ENCODE data around the gene P2RY10. TPM values are rescaled to one million over a fixed set of nuclear protein-coding genes. Genes with fewer than 3 reads are reported as not detected.

The P2RY10 gene
- total RNA-seq = 10 to 100 TPM; 61.9 to 63.3 TPM

- peaks cover 34% of the 10 kb centered on the region for H3K36me3 Mint-ChIP-seq (ENCODE audit: low read depth)
- H3K4me3 Mint-ChIP-seq = peak within 1 kb of the TSS; percentile 94
- H3K4me1 Mint-ChIP-seq (ENCODE audit: low read depth) = peaks cover 54% of the 10 kb centered on the region
- no peaks in the 10 kb centered on the region for H3K27me3 Mint-ChIP-seq (ENCODE audit: low read depth)
- H3K9me3 Mint-ChIP-seq = no peaks in the 10 kb centered on the region
- CTCF ChIA-PET = interaction anchor here (2.0 kb wide), 1 partner anchor 19 kb away, joined by 6 read pairs; no protein-coding TSS in a partner anchor
- intact Hi-C loops (cut with micrococcal nuclease) = loop anchor here (1.0 to 10.0 kb wide), 13 partner anchors 22 to 1051 kb away; partner anchors contain the start of genes COX7B, ITM2A and MAGT1
- H3K27ac Mint-ChIP-seq = peak within 1 kb of the TSS; percentile 98
- peak; percentile 45 for DNase-seq
Observed at GRCh38 chrX:78945186-78945912, at the start of gene P2RY10. Gene P2RY10 (plus strand): TSS chrX:78945391. CDS start chrX:78960521, 15,130 bp downstream.

GRCh38 chrX:78922754-78923153 lies 22.4 kb upstream of the P2RY10 start:
- Mint-ChIP-seq H3K9me3 (peaks cover 3% of the 10 kb centered on the region), H3K27me3 (ENCODE audit: low read depth) (no peaks in the 10 kb centered on the region), H3K4me3 (no peak overlapping the region), H3K4me1 (ENCODE audit: low read depth) (peaks cover 14% of the 10 kb centered on the region), H3K27ac (peak overlapping the region; percentile 21), H3K36me3 (ENCODE audit: low read depth) (no peaks in the 10 kb centered on the region)
- DNase-seq = no peak
- intact Hi-C loops (cut with micrococcal nuclease) = loop anchor here (1.0 kb wide), 3 partner anchors 23 to 405 kb away; partner anchors contain the start of gene P2RY10
- CTCF ChIA-PET = interaction anchor here (1.3 kb wide), 1 partner anchor 158 kb away, joined by 6 read pairs; no protein-coding TSS in a partner anchor

- H3K27me3 Mint-ChIP-seq (ENCODE audit: low read depth) = no peaks in the 10 kb centered on the region
- peak overlapping the region; percentile 83 for H3K27ac Mint-ChIP-seq
- peak; percentile 42 for DNase-seq
- H3K9me3 Mint-ChIP-seq = peaks cover 6% of the 10 kb centered on the region
- peaks cover 14% of the 10 kb centered on the region for H3K4me1 Mint-ChIP-seq (ENCODE audit: low read depth)
- intact Hi-C loops (cut with micrococcal nuclease) = loop anchor here (1.0 kb wide), 3 partner anchors 22 to 406 kb away; partner anchors contain the start of gene P2RY10
- no peak overlapping the region for H3K4me3 Mint-ChIP-seq
- CTCF ChIA-PET = interaction anchor here (1.3 kb wide), 1 partner anchor 157 kb away, joined by 6 read pairs; no protein-coding TSS in a partner anchor
- no peaks in the 10 kb centered on the region for H3K36me3 Mint-ChIP-seq (ENCODE audit: low read depth)
Observed at GRCh38 chrX:78923198-78924015, 21.8 kb upstream of the P2RY10 start.

- Mint-ChIP-seq H3K4me3 (no peak overlapping the region), H3K4me1 (ENCODE audit: low read depth) (no peaks in the 10 kb centered on the region), H3K9me3 (peaks cover 10% of the 10 kb centered on the region), H3K27ac (no peak overlapping the region), H3K27me3 (ENCODE audit: low read depth) (no peaks in the 10 kb centered on the region), H3K36me3 (ENCODE audit: low read depth) (no peaks in the 10 kb centered on the region)
- intact Hi-C loops (cut with micrococcal nuclease) = no loop called here
- CTCF ChIA-PET = no interaction called here
- no peak for DNase-seq
Observed at GRCh38 chrX:78931814-78932213, 13.4 kb upstream of the P2RY10 start.

- Mint-ChIP-seq H3K27ac (no peak overlapping the region), H3K27me3 (ENCODE audit: low read depth) (no peaks in the 10 kb centered on the region), H3K4me3 (no peak overlapping the region), H3K9me3 (peaks cover 4% of the 10 kb centered on the region), H3K4me1 (ENCODE audit: low read depth) (no peaks in the 10 kb centered on the region), H3K36me3 (ENCODE audit: low read depth) (no peaks in the 10 kb centered on the region)
- no peak for DNase-seq
- CTCF ChIA-PET = no interaction called here
- intact Hi-C loops (cut with micrococcal nuclease) = no loop called here
Observed at GRCh38 chrX:78934866-78935265, 10.3 kb upstream of the P2RY10 start.

- Mint-ChIP-seq H3K4me3 (peak overlapping the region; percentile 94), H3K9me3 (no peaks in the 10 kb centered on the region), H3K27me3 (ENCODE audit: low read depth) (no peaks in the 10 kb centered on the region), H3K36me3 (ENCODE audit: low read depth) (peaks cover 27% of the 10 kb centered on the region), H3K27ac (peak overlapping the region; percentile 98), H3K4me1 (ENCODE audit: low read depth) (peaks cover 47% of the 10 kb centered on the region)
- CTCF ChIA-PET = interaction anchor here (0.7 kb wide), 1 partner anchor 120 kb away, joined by 3 read pairs; no protein-coding TSS in a partner anchor
- peak; percentile 32 for DNase-seq
- intact Hi-C loops (cut with micrococcal nuclease) = loop anchor here (2.0 to 10.0 kb wide), 9 partner anchors 138 to 1050 kb away; partner anchors contain the start of genes COX7B, ITM2A and MAGT1
Observed at GRCh38 chrX:78944351-78944750, 840 bp upstream of the P2RY10 start.

- Mint-ChIP-seq H3K4me3 (peak overlapping the region; percentile 94), H3K27me3 (ENCODE audit: low read depth) (no peaks in the 10 kb centered on the region), H3K27ac (peak overlapping the region; percentile 98), H3K4me1 (ENCODE audit: low read depth) (peaks cover 64% of the 10 kb centered on the region), H3K36me3 (ENCODE audit: low read depth) (peaks cover 34% of the 10 kb centered on the region), H3K9me3 (no peaks in the 10 kb centered on the region)
- intact Hi-C loops (cut with micrococcal nuclease) = loop anchor here (2.0 to 10.0 kb wide), 5 partner anchors 206 to 1052 kb away; partner anchors contain the start of genes COX7B and MAGT1
- CTCF ChIA-PET = interaction anchor here (2.0 kb wide), 1 partner anchor 18 kb away, joined by 6 read pairs; no protein-coding TSS in a partner anchor
- DNase-seq = no peak
Observed at GRCh38 chrX:78946178-78946931, 1.2 kb downstream of the P2RY10 start.

GRCh38 chrX:78950009-78950835 lies 5.0 kb downstream of the P2RY10 start:
- H3K36me3 Mint-ChIP-seq (ENCODE audit: low read depth) = peaks cover 64% of the 10 kb centered on the region
- H3K4me1 Mint-ChIP-seq (ENCODE audit: low read depth) = peaks cover 61% of the 10 kb centered on the region
- CTCF ChIA-PET = interaction anchor here (1.1 to 1.5 kb wide), 2 partner anchors 9 to 131 kb away, joined by 3 to 8 read pairs; no protein-coding TSS in a partner anchor
- H3K27me3 Mint-ChIP-seq (ENCODE audit: low read depth) = no peaks in the 10 kb centered on the region
- H3K27ac Mint-ChIP-seq = peak overlapping the region; percentile 80
- no peaks in the 10 kb centered on the region for H3K9me3 Mint-ChIP-seq
- intact Hi-C loops (cut with micrococcal nuclease) = no loop called here
- H3K4me3 Mint-ChIP-seq = peak overlapping the region; percentile 72
- no peak for DNase-seq

GRCh38 chrX:78957049-78957767 lies 12.0 kb downstream of the P2RY10 start:
- intact Hi-C loops (cut with micrococcal nuclease) = no loop called here
- CTCF ChIA-PET = no interaction called here
- peak overlapping the region; percentile 10 for H3K4me3 Mint-ChIP-seq

GRCh38 chrX:78957768-78958130 lies 12.6 kb downstream of the P2RY10 start:
- CTCF ChIA-PET = interaction anchor here (0.6 kb wide), 1 partner anchor 75 kb away, joined by 8 read pairs; no protein-coding TSS in a partner anchor
- Mint-ChIP-seq H3K4me1 (ENCODE audit: low read depth) (peaks cover 64% of the 10 kb centered on the region), H3K4me3 (peak overlapping the region; percentile 15), H3K36me3 (ENCODE audit: low read depth) (peaks cover 73% of the 10 kb centered on the region), H3K27ac (no peak overlapping the region), H3K9me3 (peaks cover 5% of the 10 kb centered on the region), H3K27me3 (ENCODE audit: low read depth) (no peaks in the 10 kb centered on the region)
- intact Hi-C loops (cut with micrococcal nuclease) = no loop called here
- no peak for DNase-seq

More at GRCh38 chrX:78957049-78957767, 12.0 kb downstream of the P2RY10 start:
- DNase-seq = no peak
- peaks cover 5% of the 10 kb centered on the region for H3K9me3 Mint-ChIP-seq
- H3K27me3 Mint-ChIP-seq (ENCODE audit: low read depth) = no peaks in the 10 kb centered on the region
- peaks cover 76% of the 10 kb centered on the region for H3K36me3 Mint-ChIP-seq (ENCODE audit: low read depth)
- H3K4me1 Mint-ChIP-seq (ENCODE audit: low read depth) = peaks cover 67% of the 10 kb centered on the region
- H3K27ac Mint-ChIP-seq = peak overlapping the region; percentile 70

All from activated naive CD4-positive, alpha-beta T cell treated with anti-CD3 and anti-CD28 coated beads for 36 hours (primary cell).